Ovary (tissue), 9 donors: ENCODE results near the gene CPNE6. TPM values are rescaled to one million over a fixed set of nuclear protein-coding genes. Genes with fewer than 3 reads are reported as not detected.

Experiments
- DNase-seq, 5 donors: peaks; one replicate each; pipeline ENCODE4 v3.0.0-alpha.2; 2019 to 2020
- H3K27ac ChIP-seq, 2 donors: fragments of 200-600 bp; one replicate each; pipeline versions ENCODE4 v1.5.1 to v1.8.0; 2019 to 2022
- H3K27me3 ChIP-seq: fragments of 200-600 bp; one replicate; pipeline ENCODE4 v1.8.0; 2022
- H3K36me3 ChIP-seq: fragments of 200-600 bp; sonication (generic); one replicate; pipeline ENCODE4 v1.5.1; 2019
- H3K4me1 ChIP-seq: one replicate; pipeline ENCODE4 v1.8.1; 2013; ENCODE audit warnings: mild to moderate bottlenecking, moderate library complexity; ENCODE audit not compliant: insufficient read depth
- H3K4me3 ChIP-seq: fragments of 200-600 bp; sonication (generic); one replicate; pipeline ENCODE4 v1.5.1; 2017
- H3K9me3 ChIP-seq, 2 donors: fragments of 200-600 bp in 1 of 2; sonication (generic) in 1 of 2; one replicate each; pipeline versions ENCODE4 v1.5.1 to v1.8.1; 2013 to 2019; ENCODE audit warnings: mild to moderate bottlenecking in 1 of 2, moderate library complexity in 1 of 2
- CTCF ChIP-seq, 3 donors: fragments of 450-650 bp in 2 of 3; fragments of 200-600 bp in 1 of 3; IDR thresholded peaks; one replicate each; pipeline versions ENCODE4 v1.5.1 to v1.8.0; 2016 to 2022; ENCODE audit warnings: antibody characterized with exemption in 3 of 3, mild to moderate bottlenecking in 1 of 3
- EP300 ChIP-seq: sonication (generic); formaldehyde crosslinking; IDR thresholded peaks from one replicate; pipeline ENCODE4 v1.6.1; 2017; ENCODE audit warnings: antibody characterized with exemption
- POLR2A ChIP-seq: fragments of 450-650 bp; IDR thresholded peaks from one replicate; pipeline ENCODE4 v1.6.1; 2017; ENCODE audit warnings: antibody characterized with exemption, mild to moderate bottlenecking, moderate library complexity
- WGBS, 3 donors: extraction: QIAGEN DNeasy Blood & Tissue Kit in 1 of 3; methylation state at CpG; one replicate each; pipeline versions ENCODE4 v1.1.5 to v1.1.7; 2013 to 2017; 5-methylcytosine and 5-hydroxymethylcytosine counted together
- intact Hi-C, 4 donors: fragments of 100-400 bp; cut with DNase I; formaldehyde crosslinking; loops; one replicate each; pipeline versions ENCODE4 v1.11.0 to v1.15.1; 2022 to 2023
- polyA plus RNA-seq, 2 donors: library from polyadenylated mRNA; stranded (reverse); fragments of 200-250 nt in 1 of 2; fragments of 350-450 nt in 1 of 2; fragmentation: Illumina TruSeq in 1 of 2; extraction: RNeasy Lipid Tissue Mini Kit (QIAGEN cat#74804) in 1 of 2; gene quantifications; one replicate each; pipeline ENCODE4 v1.2.3, GENCODE V29; 2013 to 2014
- total RNA-seq, 7 donors: library from RNA; depleted of rRNA in 2 of 7; stranded (reverse); fragments of >200 nt in 2 of 7; fragmentation: NEBNext Ultra II Directional in 3 of 7; extraction: Animal tissue kit (Norgen Biotek cat#: 25700) in 3 of 7; gene quantifications; one replicate each; pipeline versions ENCODE4 v1.1.0 to v1.2.4, GENCODE V29; 2016 to 2023
- donor health status: DM: no; HTN: no; CAD: no; lungs with moderate emphysema.
- donor health status: DM: no; HTN: no; CAD: no.
- donor health status: Bipolar disorder and iron deficiency.
- donor health status: DM: yes; HTN: yes; CAD: no.
- donor health status: DM: no; HTN: no; CAD: no.
- donor health status: DM: yes; HTN: yes; CAD: no.

The CPNE6 gene
- total and polyA plus RNA-seq, 9 donors, result 0.08 to 0.71 (median 0.55) TPM; not detected in 6

DNA sequence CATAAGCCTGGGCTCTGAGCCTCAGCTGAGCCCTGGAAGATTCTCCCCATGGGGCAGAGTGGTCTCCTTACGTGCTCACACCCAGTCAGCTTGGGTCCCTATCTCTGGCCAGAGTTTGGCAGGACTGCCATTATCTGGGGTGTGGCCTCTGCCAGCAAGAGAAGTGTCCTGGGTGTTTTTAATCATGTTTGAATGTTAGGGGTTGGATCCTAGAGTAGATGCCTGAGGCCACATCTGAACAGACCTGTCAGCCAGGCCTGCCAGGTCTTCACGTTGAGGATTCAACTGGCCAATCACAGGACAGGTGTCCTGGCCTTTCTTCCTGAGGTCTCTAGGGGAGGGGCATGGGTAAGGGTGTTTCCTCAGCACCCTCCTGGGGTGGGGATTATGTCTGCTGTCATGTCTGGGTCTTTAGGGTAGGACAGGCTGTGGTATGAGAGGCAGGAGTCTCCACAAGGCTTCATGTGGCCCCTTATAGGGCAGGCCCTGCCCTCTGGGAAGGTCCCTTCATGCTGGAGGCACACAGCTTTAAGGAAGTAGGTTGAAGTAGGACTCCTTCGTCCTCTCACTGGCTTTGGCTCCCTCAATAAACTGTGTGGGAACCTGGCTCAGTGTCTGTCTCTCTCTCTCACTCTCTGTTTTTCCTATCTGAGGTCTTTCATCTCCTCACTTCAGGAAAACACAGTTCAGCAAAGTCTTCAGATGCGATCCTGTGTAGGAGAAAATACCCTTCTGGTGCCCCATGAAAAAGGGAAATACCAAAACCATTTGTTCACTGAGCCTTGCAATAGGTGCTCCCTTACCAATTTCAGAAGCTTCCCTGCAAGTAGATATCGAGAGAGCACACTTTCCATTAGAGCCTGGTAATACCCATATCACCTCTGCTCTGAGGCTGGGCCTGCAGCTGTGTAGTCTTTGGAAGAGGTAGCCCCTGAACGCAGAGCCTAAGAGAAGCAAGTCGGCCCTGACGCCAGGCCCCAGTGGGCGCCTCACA, 52.4 kb downstream of the CPNE6 start:
- peak in 1 of 5 donors; percentile 17 for DNase-seq
- Histone ChIP-seq H3K4me1 (no peaks in the 10 kb centered on the region), H3K9me3 (no peaks in the 10 kb centered on the region), H3K27me3 (no peaks in the 10 kb centered on the region), H3K4me3 (no peak overlapping the region), H3K27ac (no peak overlapping the region), H3K36me3 (peaks cover 3% of the 10 kb centered on the region)
- TF ChIP-seq POLR2A, result no peak
- TF ChIP-seq EP300, result no peak
- TF ChIP-seq CTCF (IDR thresholded peaks at IDR 0.05), result no peak
- intact Hi-C loops, result no loop called here
- WGBS, 3 donors, result 84 to 90% (median 85%) methylated on average over 9 of the region's 9 CpGs

DNA sequence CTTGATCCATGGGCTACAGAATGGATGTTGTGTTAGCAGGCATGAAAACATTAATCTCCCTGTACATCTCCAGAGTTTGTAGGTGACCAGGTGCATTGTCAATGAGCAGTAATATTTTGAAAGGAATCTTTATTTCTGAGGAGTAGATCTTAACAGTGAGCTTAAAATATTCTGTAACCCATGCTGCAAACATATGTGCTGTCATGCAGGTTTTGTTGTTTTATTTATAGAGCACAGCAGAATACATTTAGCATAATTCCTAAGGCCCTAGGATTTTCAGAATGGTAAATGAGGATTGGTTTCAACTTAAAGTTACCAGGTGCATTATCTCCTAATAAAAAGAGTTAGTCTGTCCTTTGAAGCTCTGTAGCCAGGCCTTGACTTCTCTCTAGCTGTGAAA, 55.6 kb downstream of the CPNE6 start:
- Histone ChIP-seq H3K9me3 (no peaks in the 10 kb centered on the region), H3K36me3 (no peaks in the 10 kb centered on the region), H3K27me3 (no peaks in the 10 kb centered on the region), H3K4me1 (no peaks in the 10 kb centered on the region), H3K4me3 (no peak overlapping the region), H3K27ac (no peak overlapping the region)
- TF ChIP-seq POLR2A, result no peak
- TF ChIP-seq CTCF (IDR thresholded peaks at IDR 0.05), result no peak
- no peak for TF ChIP-seq EP300
- intact Hi-C loops, result no loop called here
- no peak for DNase-seq

DNA sequence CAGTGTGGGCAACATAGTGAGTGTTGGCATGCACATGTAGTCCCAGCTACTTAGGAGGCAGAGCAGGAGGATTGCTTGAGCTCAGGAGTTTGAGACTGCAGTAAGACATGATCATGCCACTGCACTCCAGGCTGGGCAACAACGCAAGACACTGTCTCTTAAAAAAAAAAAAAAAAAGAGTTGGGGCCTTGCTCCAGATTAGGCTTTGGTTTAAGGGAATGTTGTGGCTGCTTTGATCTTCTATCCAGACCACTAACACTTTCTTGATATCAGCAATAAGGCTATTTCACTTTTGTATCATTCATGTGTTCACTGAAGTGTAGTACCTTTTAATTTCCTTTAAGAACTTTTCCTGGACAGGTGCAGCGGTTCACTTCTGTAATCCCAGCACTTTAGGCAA, 56.3 kb downstream of the CPNE6 start:
- intact Hi-C loops, result no loop called here
- Histone ChIP-seq H3K4me3 (no peak overlapping the region), H3K9me3 (no peaks in the 10 kb centered on the region), H3K27me3 (no peaks in the 10 kb centered on the region), H3K36me3 (no peaks in the 10 kb centered on the region), H3K4me1 (no peaks in the 10 kb centered on the region), H3K27ac (no peak overlapping the region)
- TF ChIP-seq EP300 (no peak), POLR2A (no peak), CTCF (IDR thresholded peaks at IDR 0.05) (no peak)
- no peak for DNase-seq
- 73 to 84% (median 77%) methylated on average over 2 of the region's 2 CpGs for WGBS, 3 donors

Other genes with a start within 250 kb of the CPNE6 start
- gene DHRS4, start 117.8 kb upstream of the CPNE6 start, total RNA-seq, result 10 to 100 TPM; 16.6 to 38.7 (median 25.4) TPM
- gene DHRS4, start 117.8 kb upstream of the CPNE6 start, polyA plus RNA-seq, result 10 to 100 TPM; 25.2 to 38.8 TPM
- gene DHRS4L2, start 82.6 kb upstream of the CPNE6 start, total RNA-seq, result 10 to 100 TPM in 6 of 7 donors, 1 to 10 TPM in 1; 7.7 to 33.1 (median 19.5) TPM
- 10 to 100 TPM; 17.6 to 20.3 TPM for gene DHRS4L2, start 82.6 kb upstream of the CPNE6 start, polyA plus RNA-seq
- gene CARMIL3, start 19.6 kb upstream of the CPNE6 start, total RNA-seq, result 1 to 10 TPM in 1 of 7 donors, under 1 TPM in 5, not detected in 1; 0.08 to 1.3 (median 0.37) TPM
- under 1 TPM; 0.08 to 0.10 TPM for gene CARMIL3, start 19.6 kb upstream of the CPNE6 start, polyA plus RNA-seq
- 10 to 100 TPM in 1 of 7 donors, 1 to 10 TPM in 6; 2.4 to 66.8 (median 5.4) TPM for gene PCK2, start 22.7 kb downstream of the CPNE6 start, total RNA-seq
- gene PCK2, start 22.7 kb downstream of the CPNE6 start, polyA plus RNA-seq, result 1 to 10 TPM; 3.1 to 5.6 TPM
- gene DCAF11, start 43.2 kb downstream of the CPNE6 start, total RNA-seq, result 10 to 100 TPM; 34.7 to 71.4 (median 51.5) TPM
- 10 to 100 TPM; 38.7 to 62.4 TPM for gene DCAF11, start 43.2 kb downstream of the CPNE6 start, polyA plus RNA-seq
- gene NRL, start 43.4 kb downstream of the CPNE6 start, total RNA-seq, result 1 to 10 TPM; 1.0 to 4.1 (median 2.8) TPM
- 1 to 10 TPM in 1 of 2 donors, under 1 TPM in 1; 0.78 to 2.8 TPM for gene NRL, start 43.4 kb downstream of the CPNE6 start, polyA plus RNA-seq
- gene FITM1, start 59.1 kb downstream of the CPNE6 start, total RNA-seq, result 1 to 10 TPM in 1 of 7 donors, under 1 TPM in 4, not detected in 2; 0.57 to 1.2 (median 0.77) TPM
- under 1 TPM in 1 of 2 donors, not detected in 1; 0.80 TPM for gene FITM1, start 59.1 kb downstream of the CPNE6 start, polyA plus RNA-seq
- 100 to 1,000 TPM in 6 of 7 donors, 10 to 100 TPM in 1; 93.6 to 193 (median 168) TPM for gene PSME1, start 64.6 kb downstream of the CPNE6 start, total RNA-seq
- 100 to 1,000 TPM; 220 to 261 TPM for gene PSME1, start 64.6 kb downstream of the CPNE6 start, polyA plus RNA-seq
- 10 to 100 TPM; 13.0 to 26.3 (median 17.3) TPM for gene EMC9, start 70.0 kb downstream of the CPNE6 start, total RNA-seq
- gene EMC9, start 70.0 kb downstream of the CPNE6 start, polyA plus RNA-seq, result 10 to 100 TPM in 1 of 2 donors, 1 to 10 TPM in 1; 5.1 to 30.7 TPM
- 100 to 1,000 TPM in 3 of 7 donors, 10 to 100 TPM in 4; 34.7 to 129 (median 95.6) TPM for gene PSME2, start 75.0 kb downstream of the CPNE6 start, total RNA-seq
- gene PSME2, start 75.0 kb downstream of the CPNE6 start, polyA plus RNA-seq, result 100 to 1,000 TPM in 1 of 2 donors, 10 to 100 TPM in 1; 82.5 to 160 TPM
- gene RNF31, start 75.9 kb downstream of the CPNE6 start, total RNA-seq, result 10 to 100 TPM; 19.2 to 74.4 (median 61.4) TPM
- 10 to 100 TPM; 36.1 to 40.0 TPM for gene RNF31, start 75.9 kb downstream of the CPNE6 start, polyA plus RNA-seq
- 100 to 1,000 TPM in 1 of 7 donors, 10 to 100 TPM in 6; 31.6 to 151 (median 72.7) TPM for gene IRF9, start 89.7 kb downstream of the CPNE6 start, total RNA-seq
- gene IRF9, start 89.7 kb downstream of the CPNE6 start, polyA plus RNA-seq, result 100 to 1,000 TPM in 1 of 2 donors, 10 to 100 TPM in 1; 87.4 to 212 TPM
- gene REC8, start 100.5 kb downstream of the CPNE6 start, total RNA-seq, result 10 to 100 TPM in 4 of 7 donors, 1 to 10 TPM in 3; 6.2 to 75.4 (median 13.5) TPM
- 1 to 10 TPM; 4.9 to 5.1 TPM for gene REC8, start 100.5 kb downstream of the CPNE6 start, polyA plus RNA-seq
- gene IPO4, start 117.3 kb downstream of the CPNE6 start, total RNA-seq, result 10 to 100 TPM; 12.3 to 50.9 (median 34.0) TPM
- 10 to 100 TPM in 1 of 2 donors, 1 to 10 TPM in 1; 5.6 to 11.3 TPM for gene IPO4, start 117.3 kb downstream of the CPNE6 start, polyA plus RNA-seq
- 10 to 100 TPM; 34.9 to 65.6 (median 44.9) TPM for gene TM9SF1, start 123.9 kb downstream of the CPNE6 start, total RNA-seq
- 10 to 100 TPM; 32.3 to 40.0 TPM for gene TM9SF1, start 123.9 kb downstream of the CPNE6 start, polyA plus RNA-seq
- 1 to 10 TPM in 2 of 7 donors, under 1 TPM in 2, not detected in 3; 0.45 to 1.1 (median 0.90) TPM for gene TSSK4, start 134.1 kb downstream of the CPNE6 start, total RNA-seq
- under 1 TPM in 1 of 2 donors, not detected in 1; 0.06 TPM for gene TSSK4, start 134.1 kb downstream of the CPNE6 start, polyA plus RNA-seq
- gene CHMP4A, start 141.9 kb downstream of the CPNE6 start, total RNA-seq, result 10 to 100 TPM; 26.8 to 57.5 (median 41.0) TPM
- gene CHMP4A, start 141.9 kb downstream of the CPNE6 start, polyA plus RNA-seq, result 100 to 1,000 TPM in 1 of 2 donors, 10 to 100 TPM in 1; 56.1 to 105 TPM
- gene MDP1, start 144.5 kb downstream of the CPNE6 start, total RNA-seq, result 10 to 100 TPM; 15.5 to 27.7 (median 18.1) TPM
- gene MDP1, start 144.5 kb downstream of the CPNE6 start, polyA plus RNA-seq, result 10 to 100 TPM; 19.4 to 32.6 TPM
- 100 to 1,000 TPM in 6 of 7 donors, 10 to 100 TPM in 1; 69.7 to 155 (median 124) TPM for gene NEDD8, start 160.8 kb downstream of the CPNE6 start, total RNA-seq
- 100 to 1,000 TPM; 180 to 301 TPM for gene NEDD8, start 160.8 kb downstream of the CPNE6 start, polyA plus RNA-seq
- 10 to 100 TPM; 46.2 to 64.7 (median 57.7) TPM for gene GMPR2, start 161.4 kb downstream of the CPNE6 start, total RNA-seq
- 10 to 100 TPM; 66.3 to 85.7 TPM for gene GMPR2, start 161.4 kb downstream of the CPNE6 start, polyA plus RNA-seq
- gene TINF2, start 171.1 kb downstream of the CPNE6 start, total RNA-seq, result 10 to 100 TPM; 45.8 to 87.2 (median 58.5) TPM
- gene TINF2, start 171.1 kb downstream of the CPNE6 start, polyA plus RNA-seq, result 10 to 100 TPM; 36.5 to 72.0 TPM
- gene TGM1, start 191.6 kb downstream of the CPNE6 start, total RNA-seq, result 100 to 1,000 TPM in 1 of 7 donors, 1 to 10 TPM in 6; 3.1 to 152 (median 8.0) TPM
- gene TGM1, start 191.6 kb downstream of the CPNE6 start, polyA plus RNA-seq, result 1 to 10 TPM; 1.1 to 1.7 TPM
- 10 to 100 TPM; 19.7 to 48.3 (median 23.2) TPM for gene RABGGTA, start 200.0 kb downstream of the CPNE6 start, total RNA-seq
- gene RABGGTA, start 200.0 kb downstream of the CPNE6 start, polyA plus RNA-seq, result 10 to 100 TPM in 1 of 2 donors, 1 to 10 TPM in 1; 7.9 to 20.1 TPM
- gene DHRS1, start 228.2 kb downstream of the CPNE6 start, total RNA-seq, result 10 to 100 TPM; 16.0 to 35.6 (median 21.4) TPM
- 10 to 100 TPM; 12.8 to 17.9 TPM for gene DHRS1, start 228.2 kb downstream of the CPNE6 start, polyA plus RNA-seq
- gene NOP9, start 228.3 kb downstream of the CPNE6 start, total RNA-seq, result 10 to 100 TPM; 12.0 to 28.6 (median 22.5) TPM
- gene NOP9, start 228.3 kb downstream of the CPNE6 start, polyA plus RNA-seq, result 10 to 100 TPM in 1 of 2 donors, 1 to 10 TPM in 1; 9.2 to 22.1 TPM
- gene CIDEB, start 236.4 kb downstream of the CPNE6 start, total RNA-seq, result 10 to 100 TPM; 13.8 to 38.4 (median 22.6) TPM
- 10 to 100 TPM; 17.1 to 29.0 TPM for gene CIDEB, start 236.4 kb downstream of the CPNE6 start, polyA plus RNA-seq
- 10 to 100 TPM in 1 of 7 donors, 1 to 10 TPM in 6; 4.5 to 10.1 (median 5.5) TPM for gene LTB4R2, start 238.6 kb downstream of the CPNE6 start, total RNA-seq
- 1 to 10 TPM in 1 of 2 donors, under 1 TPM in 1; 0.85 to 1.8 TPM for gene LTB4R2, start 238.6 kb downstream of the CPNE6 start, polyA plus RNA-seq
- 1 to 10 TPM; 4.4 to 9.4 (median 7.7) TPM for gene LTB4R, start 239.9 kb downstream of the CPNE6 start, total RNA-seq
- gene LTB4R, start 239.9 kb downstream of the CPNE6 start, polyA plus RNA-seq, result 1 to 10 TPM; 2.9 to 7.1 TPM